ENCODE measurements around the gene MCFD2. TPM values are rescaled to one million over a fixed set of nuclear protein-coding genes. Genes with fewer than 3 reads are reported as not detected.

MCFD2 gene
- total RNA-seq, 2 experiments from 2014 or later = 27.7 to 31.8 TPM

DNA sequence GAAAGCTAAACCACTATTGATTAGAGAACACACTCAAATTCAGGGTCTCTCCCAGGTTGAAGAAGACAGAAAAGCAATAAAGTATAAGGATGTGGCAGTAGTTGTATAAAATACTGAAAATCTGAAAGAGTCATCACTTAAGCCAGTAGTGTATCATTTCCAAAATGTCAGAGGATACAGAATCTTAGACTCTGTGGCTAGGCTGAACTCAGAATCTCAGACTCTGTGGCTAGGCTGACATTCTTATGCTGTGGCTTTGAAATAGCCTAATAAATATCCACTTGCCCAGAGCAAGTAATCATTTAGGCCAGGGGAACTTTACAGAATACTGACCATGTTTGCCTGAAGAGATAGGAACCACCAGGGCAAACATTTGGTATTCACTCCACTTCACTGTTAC is 13.1 kb downstream of the MCFD2 start:
- DNase-seq (no peak), ATAC-seq (no peak)
- ChIA-PET CTCF (interaction anchor here (1.2 kb wide), 1 partner anchor 13 kb away, joined by 4 read pairs; no protein-coding TSS in a partner anchor), POLR2A (no interaction called here)
- no peaks in the 10 kb centered on the region for H3K27me3 Mint-ChIP-seq
- H3K4me1 Mint-ChIP-seq (ENCODE audit: low read depth) = peaks cover 3% of the 10 kb centered on the region
- intact Hi-C loops (cut with micrococcal nuclease) = no loop called here
- TF ChIP-seq, protein P1, sequence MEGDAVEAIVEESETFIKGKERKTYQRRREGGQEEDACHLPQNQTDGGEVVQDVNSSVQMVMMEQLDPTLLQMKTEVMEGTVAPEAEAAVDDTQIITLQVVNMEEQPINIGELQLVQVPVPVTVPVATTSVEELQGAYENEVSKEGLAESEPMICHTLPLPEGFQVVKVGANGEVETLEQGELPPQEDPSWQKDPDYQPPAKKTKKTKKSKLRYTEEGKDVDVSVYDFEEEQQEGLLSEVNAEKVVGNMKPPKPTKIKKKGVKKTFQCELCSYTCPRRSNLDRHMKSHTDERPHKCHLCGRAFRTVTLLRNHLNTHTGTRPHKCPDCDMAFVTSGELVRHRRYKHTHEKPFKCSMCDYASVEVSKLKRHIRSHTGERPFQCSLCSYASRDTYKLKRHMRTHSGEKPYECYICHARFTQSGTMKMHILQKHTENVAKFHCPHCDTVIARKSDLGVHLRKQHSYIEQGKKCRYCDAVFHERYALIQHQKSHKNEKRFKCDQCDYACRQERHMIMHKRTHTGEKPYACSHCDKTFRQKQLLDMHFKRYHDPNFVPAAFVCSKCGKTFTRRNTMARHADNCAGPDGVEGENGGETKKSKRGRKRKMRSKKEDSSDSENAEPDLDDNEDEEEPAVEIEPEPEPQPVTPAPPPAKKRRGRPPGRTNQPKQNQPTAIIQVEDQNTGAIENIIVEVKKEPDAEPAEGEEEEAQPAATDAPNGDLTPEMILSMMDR (IDR thresholded peaks at IDR 0.05) = no peak
- H3K27ac Mint-ChIP-seq = no peak overlapping the region
- H3K9me3 Mint-ChIP-seq = no peaks in the 10 kb centered on the region
- peaks cover 24% of the 10 kb centered on the region for H3K36me3 Mint-ChIP-seq (ENCODE audit: low read depth)
- H3K4me3 Mint-ChIP-seq = no peak overlapping the region

DNA sequence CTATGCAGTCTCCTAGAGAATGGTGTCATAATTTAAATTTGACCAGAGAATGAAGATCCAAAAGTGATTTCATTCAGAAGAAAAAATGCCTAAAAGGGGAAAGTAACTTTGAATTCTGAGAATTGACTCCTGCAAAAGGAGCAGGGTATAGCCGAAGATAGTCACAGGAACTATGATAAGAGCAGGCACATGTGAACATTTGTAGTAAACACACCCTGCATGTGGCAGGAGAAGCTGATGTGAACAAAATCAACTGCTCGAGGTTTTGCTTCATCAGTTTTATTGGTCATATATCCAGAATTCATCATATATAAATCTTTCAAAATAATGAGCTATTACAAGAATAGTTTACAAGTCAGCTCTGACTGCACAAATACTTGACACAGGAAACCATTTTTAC is 14.0 kb downstream of the MCFD2 start:
- Mint-ChIP-seq H3K9me3 (no peaks in the 10 kb centered on the region), H3K4me3 (no peak overlapping the region), H3K27ac (no peak overlapping the region), H3K4me1 (ENCODE audit: low read depth) (peaks cover 3% of the 10 kb centered on the region), H3K36me3 (ENCODE audit: low read depth) (peaks cover 17% of the 10 kb centered on the region), H3K27me3 (no peaks in the 10 kb centered on the region)
- ATAC-seq = no peak
- POLR2A ChIA-PET = no interaction called here
- TF ChIP-seq, protein P1 (IDR thresholded peaks at IDR 0.05) = no peak
- CTCF ChIA-PET = interaction anchor here (1.2 kb wide), 1 partner anchor 12 kb away, joined by 4 read pairs; no protein-coding TSS in a partner anchor
- DNase-seq = no peak
- intact Hi-C loops (cut with micrococcal nuclease) = no loop called here

DNA sequence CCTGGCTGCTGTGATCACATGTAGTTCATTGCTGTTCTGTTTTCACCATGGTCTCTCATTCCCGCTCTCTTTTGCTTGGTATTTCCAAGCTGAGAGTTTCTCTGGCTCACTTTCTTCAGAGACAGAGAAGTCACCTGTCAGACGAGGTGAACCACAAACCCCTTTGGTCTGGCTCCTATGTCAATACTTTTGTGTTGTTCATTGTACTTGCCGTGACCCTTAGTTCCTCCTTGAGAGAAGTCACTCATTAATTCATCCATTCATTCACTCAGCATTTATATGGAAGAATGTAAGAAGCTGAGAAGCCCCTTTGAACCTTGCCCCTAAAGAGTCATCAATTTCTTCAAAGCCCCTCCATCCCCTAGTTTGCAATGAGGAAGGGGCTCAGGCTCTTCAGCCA is 15.2 kb downstream of the MCFD2 start:
- ChIA-PET CTCF (no interaction called here), POLR2A (no interaction called here)
- Mint-ChIP-seq H3K4me1 (ENCODE audit: low read depth) (peaks cover 3% of the 10 kb centered on the region), H3K9me3 (no peaks in the 10 kb centered on the region), H3K4me3 (no peak overlapping the region), H3K27ac (no peak overlapping the region), H3K36me3 (ENCODE audit: low read depth) (peaks cover 11% of the 10 kb centered on the region), H3K27me3 (no peaks in the 10 kb centered on the region)
- TF ChIP-seq, protein P1 (IDR thresholded peaks at IDR 0.05) = no peak
- ATAC-seq (no peak), DNase-seq (no peak)
- intact Hi-C loops (cut with micrococcal nuclease) = no loop called here

DNA sequence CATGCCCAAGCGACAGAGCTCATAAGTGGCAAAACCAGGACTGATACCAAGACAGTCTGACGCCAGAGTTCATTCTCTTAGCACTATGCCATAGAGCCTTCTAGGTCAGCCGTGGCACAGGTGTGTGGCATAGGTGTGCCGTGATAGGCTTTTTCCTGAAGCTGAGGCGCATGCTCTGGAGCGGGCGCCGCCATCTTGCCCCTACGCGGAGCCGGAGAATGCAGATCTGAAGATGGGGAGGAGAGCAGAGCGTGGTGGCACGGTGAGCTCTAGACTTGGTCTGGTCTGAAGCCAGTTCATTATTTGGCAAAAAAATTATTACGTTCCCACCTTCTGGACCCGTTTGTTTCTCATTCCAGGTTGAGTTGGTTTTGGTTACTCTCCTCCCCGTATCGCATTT is 16.6 kb downstream of the MCFD2 start:
- Mint-ChIP-seq H3K27me3 (no peaks in the 10 kb centered on the region), H3K4me3 (no peak overlapping the region), H3K9me3 (no peaks in the 10 kb centered on the region), H3K27ac (no peak overlapping the region), H3K4me1 (ENCODE audit: low read depth) (peaks cover 3% of the 10 kb centered on the region), H3K36me3 (ENCODE audit: low read depth) (peaks cover 2% of the 10 kb centered on the region)
- no peak for DNase-seq
- ChIA-PET POLR2A (no interaction called here), CTCF (interaction anchor here (0.7 to 1.8 kb wide), 2 partner anchors 11 to 122 kb away, joined by 3 to 5 read pairs; no protein-coding TSS in a partner anchor)
- ATAC-seq = no peak
- intact Hi-C loops (cut with micrococcal nuclease) = no loop called here
- TF ChIP-seq, protein P1 (IDR thresholded peaks at IDR 0.05) = no peak

DNA sequence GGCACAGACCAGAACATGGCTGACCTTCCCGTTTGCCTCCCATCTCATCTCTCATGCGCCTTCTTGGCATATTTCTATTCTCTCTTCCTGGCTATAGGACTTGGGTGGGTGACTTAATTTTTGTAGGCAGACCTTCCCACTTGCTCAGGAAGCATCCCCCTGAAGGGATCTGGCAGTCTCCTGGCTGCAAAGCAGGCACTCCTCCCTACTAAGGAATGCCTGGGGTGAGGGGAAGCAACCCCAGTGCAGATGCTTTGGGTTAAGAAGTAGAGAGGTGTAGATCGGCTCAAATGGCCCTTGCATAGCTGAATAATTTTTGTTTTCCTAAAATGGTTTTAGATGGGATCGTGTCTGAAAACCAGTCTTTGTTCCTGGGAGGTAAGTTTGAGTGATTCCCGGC is 17.6 kb downstream of the MCFD2 start:
- ChIA-PET POLR2A (no interaction called here), CTCF (no interaction called here)
- intact Hi-C loops (cut with micrococcal nuclease) = no loop called here
- Mint-ChIP-seq H3K36me3 (ENCODE audit: low read depth) (no peaks in the 10 kb centered on the region), H3K27me3 (no peaks in the 10 kb centered on the region), H3K9me3 (no peaks in the 10 kb centered on the region), H3K4me3 (no peak overlapping the region), H3K27ac (no peak overlapping the region), H3K4me1 (ENCODE audit: low read depth) (peaks cover 3% of the 10 kb centered on the region)
- DNase-seq (no peak), ATAC-seq (no peak)
- TF ChIP-seq, protein P1 (IDR thresholded peaks at IDR 0.05) = no peak

Data from activated CD8-positive, alpha-beta T cell treated with anti-CD3 and anti-CD28 coated beads for 36 hours (primary cell).